Small intestine (tissue), 7 donors: ENCODE data around the gene TSC1. TPM values are rescaled to one million over a fixed set of nuclear protein-coding genes. Genes with fewer than 3 reads are reported as not detected.

Source experiments
- DNase-seq, 2 donors: peaks; one replicate each; pipeline versions ENCODE4 v3.0.0 to v3.0.0-alpha.2; 2013
- FAIRE-seq: peaks from 2 replicates; lab custom pipeline; 2012; peaks lifted over from hg19 to GRCh38; lab: Jason Lieb, UNC
- H3K27ac ChIP-seq, 3 donors: one replicate each; pipeline ENCODE4 v1.5.1; 2013; ENCODE audit warnings: low read length in 2 of 3, mild to moderate bottlenecking in 2 of 3, control low read depth in 1 of 3, inconsistent platforms in 1 of 3, low read depth in 1 of 3, moderate library complexity in 1 of 3
- H3K27me3 ChIP-seq, 3 donors: one replicate each; pipeline ENCODE4 v1.6.1; 2013; ENCODE audit warnings: low read length in 3 of 3, inconsistent platforms in 1 of 3; ENCODE audit not compliant: control insufficient read depth in 3 of 3, insufficient read depth in 3 of 3
- H3K36me3 ChIP-seq, 3 donors: one replicate each; pipeline ENCODE4 v1.6.1; 2013; ENCODE audit warnings: low read length in 3 of 3, inconsistent platforms in 1 of 3, low read depth in 1 of 3, mild to moderate bottlenecking in 1 of 3, moderate library complexity in 1 of 3; ENCODE audit not compliant: control insufficient read depth in 3 of 3, insufficient read depth in 2 of 3
- H3K4me1 ChIP-seq, 3 donors: one replicate each; pipeline ENCODE4 v1.6.1; 2013; ENCODE audit warnings: low read length in 2 of 3, inconsistent platforms in 1 of 3, low read depth in 1 of 3, mild to moderate bottlenecking in 1 of 3, moderate library complexity in 1 of 3; ENCODE audit not compliant: control insufficient read depth in 3 of 3, insufficient read depth in 2 of 3
- H3K4me3 ChIP-seq, 3 donors: one replicate each; pipeline ENCODE4 v1.5.1; 2013; ENCODE audit warnings: low read length in 3 of 3, control low read depth in 1 of 3, inconsistent platforms in 1 of 3, low read depth in 1 of 3, mild to moderate bottlenecking in 1 of 3, moderate library complexity in 1 of 3
- H3K9me3 ChIP-seq, 2 donors: one replicate each; pipeline ENCODE4 v1.6.1; 2013; ENCODE audit warnings: low read depth in 1 of 2, low read length in 1 of 2; ENCODE audit not compliant: control insufficient read depth in 2 of 2, insufficient read depth in 1 of 2
- WGBS, 3 donors: extraction: QIAGEN DNeasy Blood & Tissue Kit; methylation state at CpG; one replicate each; pipeline ENCODE4 v1.1.7; 2013; 5-methylcytosine and 5-hydroxymethylcytosine counted together
- polyA plus RNA-seq, 4 donors: library from polyadenylated mRNA; stranded (reverse) in 3 of 4; unstranded in 1 of 4; fragments of 200-250 nt in 3 of 4; fragments of 120-200 nt in 1 of 4; gene quantifications; one replicate each; pipeline versions ENCODE4 v1.2.1 to v1.2.3, GENCODE V29; 2013
- donor health status: healthy with polysubstance abuse.
- donor health status: control.
- donor health status: control.
- donor health status: Bipolar disorder and iron deficiency.
- donor health status: healthy.

Gene TSC1
- polyA plus RNA-seq, 4 donors = 7.3 to 43.3 (median 12.1) TPM

DNA sequence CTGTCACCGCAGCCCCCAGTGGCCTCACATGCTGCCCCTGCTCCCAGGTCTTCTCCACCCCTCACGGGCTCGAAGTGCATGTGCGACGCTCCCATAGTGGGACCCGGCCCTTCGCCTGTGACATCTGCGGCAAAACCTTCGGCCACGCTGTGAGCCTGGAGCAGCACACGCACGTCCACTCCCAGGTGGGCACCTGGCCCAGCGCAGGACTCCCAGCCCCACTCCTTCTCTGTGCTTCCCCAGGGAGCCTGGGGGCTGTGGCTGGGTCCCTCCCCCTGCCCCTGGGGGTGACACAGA lies 44.5 kb upstream of the TSC1 start:
- no peak overlapping the region for H3K4me3 ChIP-seq
- no peak overlapping the region for H3K27ac ChIP-seq
- FAIRE-seq (no peak), DNase-seq (no peak)
- WGBS, 3 donors = 91 to 94% (median 92%) methylated on average over 12 to 13 of the region's 13 CpGs
- H3K4me1 ChIP-seq = peaks cover 0 to 41% (median 0%) of the 10 kb centered on the region in 3 donors
- no peaks in the 10 kb centered on the region for H3K9me3 ChIP-seq
- peaks cover 0 to 19% (median 0%) of the 10 kb centered on the region in 3 donors for H3K36me3 ChIP-seq
- H3K27me3 ChIP-seq = peaks cover 0 to 8% (median 0%) of the 10 kb centered on the region in 3 donors

DNA sequence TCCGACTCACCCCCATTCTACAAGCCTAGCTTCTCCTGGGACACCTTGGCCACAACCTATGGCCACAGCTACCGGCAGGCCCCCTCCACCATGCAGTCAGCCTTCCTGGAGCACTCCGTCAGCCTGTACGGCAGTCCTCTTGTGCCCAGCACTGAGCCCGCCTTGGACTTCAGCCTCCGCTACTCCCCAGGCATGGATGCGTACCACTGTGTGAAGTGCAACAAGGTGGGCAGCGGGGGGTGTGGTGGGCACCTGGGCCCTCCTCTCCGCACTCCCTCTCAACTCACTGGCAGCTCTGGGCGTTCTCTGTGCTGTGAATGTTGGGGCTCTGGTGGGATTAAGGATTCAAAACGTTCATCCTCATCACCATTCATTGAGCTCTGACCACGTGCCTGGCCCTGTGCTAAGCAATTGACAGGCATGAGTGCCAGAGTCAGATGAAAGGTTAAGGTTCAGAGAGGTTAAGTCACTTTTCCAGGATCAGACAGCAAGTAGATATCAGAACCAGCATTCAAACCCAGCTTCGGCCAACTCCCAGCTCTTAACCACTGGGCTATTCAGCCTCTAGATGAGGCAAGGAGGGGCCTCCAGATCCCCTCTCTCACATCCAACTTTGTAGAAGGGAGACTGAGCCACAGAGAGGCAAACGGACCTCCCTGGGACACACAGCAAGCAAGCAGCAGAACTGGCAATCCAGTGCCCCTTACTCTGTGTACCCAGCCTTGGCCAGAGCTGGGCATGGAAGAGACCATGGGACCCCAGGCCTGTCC lies 44.0 kb upstream of the TSC1 start:
- FAIRE-seq (no peak), DNase-seq (no peak)
- H3K27me3 ChIP-seq = peaks cover 0 to 5% (median 0%) of the 10 kb centered on the region in 3 donors
- H3K27ac ChIP-seq = no peak overlapping the region
- H3K4me3 ChIP-seq = no peak overlapping the region
- no peaks in the 10 kb centered on the region for H3K9me3 ChIP-seq
- peaks cover 0 to 39% (median 0%) of the 10 kb centered on the region in 3 donors for H3K4me1 ChIP-seq
- peaks cover 0 to 21% (median 0%) of the 10 kb centered on the region in 3 donors for H3K36me3 ChIP-seq
- 76 to 84% (median 82%) methylated on average over 14 of the region's 14 CpGs for WGBS, 3 donors

DNA sequence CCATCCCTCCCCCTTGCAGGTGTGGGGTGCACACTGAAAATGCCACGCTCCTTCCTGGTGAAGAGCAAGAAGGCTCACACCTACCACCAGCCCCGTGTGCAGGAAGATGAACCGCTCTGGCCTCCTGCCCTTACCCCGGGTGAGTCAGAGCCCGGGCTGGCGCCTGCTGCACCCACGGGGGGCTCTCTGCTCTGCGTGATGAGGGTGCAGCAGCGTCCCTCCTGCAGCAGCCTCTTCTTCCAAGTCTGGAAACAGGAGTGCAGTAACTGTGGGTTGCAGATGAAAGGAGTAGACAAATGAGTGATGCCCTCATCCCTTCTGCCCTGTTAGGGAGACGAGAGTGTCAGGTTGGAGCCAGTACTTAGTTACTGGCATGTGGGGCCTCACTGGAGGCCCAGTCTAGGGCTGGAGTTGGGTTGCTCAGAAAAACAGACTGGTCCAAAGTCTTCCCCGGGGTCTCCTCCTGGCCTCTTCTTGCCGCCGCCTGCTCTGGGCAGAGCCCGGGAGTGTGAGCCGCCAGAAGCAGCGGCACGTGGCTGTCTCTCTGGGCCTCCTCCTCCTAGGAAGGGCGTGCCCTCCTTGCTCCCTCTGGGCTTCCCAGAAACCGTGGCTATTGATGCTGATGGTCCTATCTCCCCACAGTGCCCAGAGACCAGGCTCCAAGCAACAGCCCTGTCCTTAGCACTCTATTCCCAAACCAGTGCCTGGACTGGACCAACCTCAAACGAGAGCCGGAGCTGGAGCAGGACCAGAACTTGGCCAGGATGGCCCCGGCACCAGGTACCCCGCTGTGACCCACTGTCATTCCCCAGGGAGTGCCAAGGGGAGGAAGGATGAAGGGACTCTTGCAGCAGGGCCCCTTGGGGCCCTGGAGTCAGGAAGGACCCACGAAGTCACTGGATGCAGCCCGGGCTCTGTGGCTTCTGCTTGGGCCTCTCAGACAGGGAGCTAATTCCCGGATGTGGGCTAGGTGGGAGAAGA lies 42.5 kb upstream of the TSC1 start:
- no peak for FAIRE-seq
- H3K4me1 ChIP-seq = peaks cover 0 to 54% (median 0%) of the 10 kb centered on the region in 3 donors
- 25 to 44% (median 42%) methylated on average over 26 of the region's 26 CpGs for whole genome bisulfite sequencing, 3 donors

DNA sequence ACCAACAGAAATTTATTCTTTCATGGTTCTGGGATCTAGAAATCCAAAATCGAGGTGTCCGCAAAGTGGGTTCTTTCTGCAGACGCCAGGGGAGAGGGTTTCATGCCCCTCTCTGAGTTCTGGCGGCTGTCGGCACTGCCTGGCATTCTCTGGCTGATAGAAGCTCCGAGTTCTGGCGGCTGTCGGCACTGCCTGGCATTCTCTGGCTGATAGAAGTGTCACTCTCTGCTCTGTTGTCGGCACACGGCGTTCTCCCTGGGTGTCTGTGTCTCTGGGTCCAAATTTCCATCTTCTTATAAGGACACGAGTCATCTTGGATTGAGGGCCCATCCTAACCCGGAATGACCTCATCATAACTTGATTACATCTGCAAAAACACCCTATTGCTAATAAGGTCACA lies 41.7 kb upstream of the TSC1 start:
- Histone ChIP-seq H3K4me3 (no peak overlapping the region), H3K4me1 (peaks cover 0 to 58% (median 0%) of the 10 kb centered on the region in 3 donors), H3K27ac (peak overlapping the region in 1 of 3 donors; percentile 63), H3K36me3 (peaks cover 0 to 20% (median 0%) of the 10 kb centered on the region in 3 donors), H3K9me3 (no peaks in the 10 kb centered on the region), H3K27me3 (peaks cover 0 to 2% (median 0%) of the 10 kb centered on the region in 3 donors)
- DNase-seq = no peak
- no peak for FAIRE-seq
- 64 to 80% (median 67%) methylated on average over 13 of the region's 13 CpGs for WGBS, 3 donors

More for the DNA sequence above, 42.5 kb upstream of the TSC1 start:
- no peak overlapping the region for H3K4me3 ChIP-seq
- no peaks in the 10 kb centered on the region for H3K9me3 ChIP-seq
- peaks cover 0 to 21% (median 0%) of the 10 kb centered on the region in 3 donors for H3K36me3 ChIP-seq
- H3K27ac ChIP-seq = peak overlapping the region in 1 of 3 donors; percentile 63
- DNase-seq = peak in 1 of 2 donors; percentile 76
- peaks cover 0 to 6% (median 0%) of the 10 kb centered on the region in 3 donors for H3K27me3 ChIP-seq

DNA sequence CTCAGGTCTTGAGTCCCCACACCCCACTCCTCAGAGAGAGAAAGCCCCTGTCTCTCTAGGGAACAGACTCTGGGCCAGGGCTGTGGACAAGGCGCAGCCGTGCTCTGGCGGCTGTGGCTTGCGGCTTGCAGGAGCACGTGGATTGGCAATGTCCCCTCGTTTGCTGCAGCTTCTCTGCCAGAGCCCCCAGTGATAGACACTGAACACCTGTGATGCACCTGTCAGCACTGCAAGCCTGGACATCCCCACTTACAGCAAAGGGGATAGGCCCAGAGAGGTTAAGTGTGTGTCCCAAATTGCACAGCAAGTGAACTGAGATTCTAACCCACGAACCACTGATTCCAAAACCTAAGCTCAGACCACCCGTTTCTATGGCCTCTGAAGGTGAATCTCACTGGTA lies 41.1 kb upstream of the TSC1 start:
- Histone ChIP-seq H3K4me1 (peaks cover 0 to 58% (median 0%) of the 10 kb centered on the region in 3 donors), H3K36me3 (peaks cover 0 to 14% (median 0%) of the 10 kb centered on the region in 3 donors), H3K27me3 (peaks cover 0 to 2% (median 0%) of the 10 kb centered on the region in 3 donors), H3K9me3 (no peaks in the 10 kb centered on the region), H3K4me3 (no peak overlapping the region), H3K27ac (no peak overlapping the region)
- 81 to 90% (median 83%) methylated on average over 8 of the region's 8 CpGs for WGBS, 3 donors
- FAIRE-seq (no peak), DNase-seq (no peak)

DNA sequence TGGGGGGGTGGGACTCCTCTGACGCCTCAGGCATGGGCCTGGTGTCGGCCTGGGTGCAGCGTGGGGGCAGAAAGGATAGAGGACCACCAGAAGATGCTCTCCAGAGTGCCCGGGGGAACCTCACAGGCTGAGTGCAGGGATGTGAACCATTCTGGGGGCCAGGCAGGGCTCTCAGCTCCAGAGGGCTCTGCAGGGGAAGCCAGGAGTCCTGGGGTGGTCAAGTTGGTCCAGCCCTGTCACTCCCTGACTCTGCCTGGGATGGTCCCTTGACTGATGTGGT lies 40.6 kb upstream of the TSC1 start:
- Histone ChIP-seq H3K4me1 (peaks cover 0 to 59% (median 0%) of the 10 kb centered on the region in 3 donors), H3K27me3 (peaks cover 0 to 2% (median 0%) of the 10 kb centered on the region in 3 donors), H3K36me3 (peaks cover 0 to 14% (median 0%) of the 10 kb centered on the region in 3 donors), H3K4me3 (no peak overlapping the region), H3K9me3 (no peaks in the 10 kb centered on the region), H3K27ac (no peak overlapping the region)
- no peak for FAIRE-seq
- DNase-seq = no peak
- WGBS, 3 donors = 67 to 78% (median 76%) methylated on average over 4 of the region's 4 CpGs

DNA sequence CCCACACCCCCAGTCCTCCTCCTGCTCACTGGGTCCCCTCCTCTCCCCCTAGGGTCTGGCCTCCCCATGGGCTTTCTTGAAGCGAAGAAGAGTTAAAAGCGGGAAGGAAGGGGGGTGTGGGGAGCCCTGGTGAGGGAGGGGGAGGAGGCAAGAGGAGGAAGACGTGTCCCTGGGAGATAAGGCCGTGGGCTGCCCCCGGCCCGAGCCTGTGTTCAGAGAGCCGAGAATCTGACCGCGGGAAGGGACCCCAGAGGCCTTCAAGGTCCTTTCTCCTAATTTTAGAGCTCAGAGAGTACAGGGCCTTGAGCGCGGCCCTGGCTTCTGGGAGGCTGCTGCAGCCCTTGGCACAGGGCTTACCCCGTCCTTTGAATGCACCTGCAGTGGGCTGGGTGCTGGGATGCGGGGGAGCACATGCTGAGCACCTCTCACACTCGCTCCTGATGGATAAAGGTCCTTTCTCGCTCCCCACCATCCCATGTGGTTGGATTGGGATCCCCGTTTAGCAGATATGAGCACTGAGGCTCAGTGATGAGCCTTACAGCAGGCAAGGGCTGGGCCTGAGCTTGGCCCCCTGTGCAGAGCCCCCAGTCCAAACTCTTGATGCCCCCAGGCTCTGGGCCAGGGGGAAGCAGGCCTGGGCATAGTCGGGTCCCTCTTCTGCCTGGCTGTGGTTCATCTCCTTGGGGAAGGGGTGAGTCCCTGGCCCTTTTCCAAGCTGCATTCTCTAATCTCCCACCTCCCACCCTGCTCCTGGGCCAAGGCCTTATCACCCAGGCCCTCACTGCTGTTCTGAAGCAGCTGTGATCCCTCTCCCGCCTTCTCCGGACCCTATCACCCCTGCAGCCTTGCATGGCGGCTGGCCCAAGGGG lies 40.0 kb upstream of the TSC1 start:
- peaks cover 0 to 56% (median 0%) of the 10 kb centered on the region in 3 donors for H3K4me1 ChIP-seq
- H3K9me3 ChIP-seq = no peaks in the 10 kb centered on the region
- peaks cover 0 to 14% (median 0%) of the 10 kb centered on the region in 3 donors for H3K36me3 ChIP-seq
- no peak for DNase-seq
- H3K27me3 ChIP-seq = peaks cover 0 to 2% (median 0%) of the 10 kb centered on the region in 3 donors
- 66 to 80% (median 77%) methylated on average over 19 to 20 of the region's 20 CpGs for WGBS, 3 donors
- no peak overlapping the region for H3K27ac ChIP-seq
- H3K4me3 ChIP-seq = no peak overlapping the region
- FAIRE-seq = no peak
